Uterus (tissue), 4 donors: ENCODE results near the gene HMG20B. TPM values are rescaled to one million over a fixed set of nuclear protein-coding genes. Genes with fewer than 3 reads are reported as not detected.
"Not testable (repeated sequence)": the region's sequence is repeated elsewhere in the genome, so short reads cannot be mapped to it uniquely, and the experiment has no call there.

Experiments used
- DNase-seq, 2 donors: peaks; one replicate each; pipeline ENCODE4 v3.0.0-alpha.2; 2019 to 2020
- H3K27ac ChIP-seq, 2 donors: fragments of 200-600 bp; sonication (generic); 1 replicate in 1 of 2; 2 replicates in 1 of 2; pipeline ENCODE4 v1.5.1; 2016 to 2018
- H3K27me3 ChIP-seq, 2 donors: fragments of 200-600 bp; sonication (generic); one replicate each; pipeline ENCODE4 v1.5.1; 2018 to 2019; ENCODE audit warnings: control low read depth in 1 of 2
- H3K36me3 ChIP-seq, 2 donors: fragments of 200-600 bp; sonication (generic); one replicate each; pipeline ENCODE4 v1.5.1; 2019; ENCODE audit warnings: control low read depth in 1 of 2
- H3K4me1 ChIP-seq, 2 donors: fragments of 200-600 bp; sonication (generic); one replicate each; pipeline ENCODE4 v1.5.1; 2018 to 2019; ENCODE audit warnings: control low read depth in 1 of 2
- H3K4me3 ChIP-seq, 2 donors: fragments of 200-600 bp; sonication (generic); 1 replicate in 1 of 2; 2 replicates in 1 of 2; pipeline ENCODE4 v1.5.1; 2018 to 2019; ENCODE audit warnings: mild to moderate bottlenecking in 1 of 2
- H3K9me3 ChIP-seq, 2 donors: fragments of 200-600 bp; sonication (generic); one replicate each; pipeline ENCODE4 v1.5.1; 2019; ENCODE audit warnings: control low read depth in 1 of 2
- CTCF ChIP-seq, 4 experiments: fragments of 200-600 bp in 2 of 4; fragments of 450-650 bp in 2 of 4; sonication (generic) in 2 of 4; IDR thresholded peaks; one replicate each; pipeline ENCODE4 v1.5.1; 2016 to 2019; ENCODE audit warnings: antibody characterized with exemption in 4 of 4, mild to moderate bottlenecking in 2 of 4, moderate library complexity in 1 of 4
- POLR2A ChIP-seq, 2 donors: fragments of 450-650 bp; IDR thresholded peaks; one replicate each; pipeline ENCODE4 v1.6.1; 2016; ENCODE audit warnings: antibody characterized with exemption in 2 of 2, mild to moderate bottlenecking in 1 of 2, moderate library complexity in 1 of 2
- intact Hi-C: fragments of 100-400 bp; cut with DNase I; formaldehyde crosslinking; loops from one replicate; pipeline ENCODE4 v1.15.1; 2023; ENCODE audit warnings: low total_unique reads
- total RNA-seq, 4 donors: library from RNA; depleted of rRNA in 3 of 4; stranded (reverse); fragments of >200 nt in 3 of 4; gene quantifications; one replicate each; pipeline versions ENCODE4 v1.1.0 to v1.2.4, GENCODE V29; 2014 to 2023
- donor health status: DM: yes; HTN: yes; CAD: no.

The HMG20B gene
- total RNA-seq, 4 donors from 2014 or later = 52.9 to 232 (median 63.6) TPM

DNA sequence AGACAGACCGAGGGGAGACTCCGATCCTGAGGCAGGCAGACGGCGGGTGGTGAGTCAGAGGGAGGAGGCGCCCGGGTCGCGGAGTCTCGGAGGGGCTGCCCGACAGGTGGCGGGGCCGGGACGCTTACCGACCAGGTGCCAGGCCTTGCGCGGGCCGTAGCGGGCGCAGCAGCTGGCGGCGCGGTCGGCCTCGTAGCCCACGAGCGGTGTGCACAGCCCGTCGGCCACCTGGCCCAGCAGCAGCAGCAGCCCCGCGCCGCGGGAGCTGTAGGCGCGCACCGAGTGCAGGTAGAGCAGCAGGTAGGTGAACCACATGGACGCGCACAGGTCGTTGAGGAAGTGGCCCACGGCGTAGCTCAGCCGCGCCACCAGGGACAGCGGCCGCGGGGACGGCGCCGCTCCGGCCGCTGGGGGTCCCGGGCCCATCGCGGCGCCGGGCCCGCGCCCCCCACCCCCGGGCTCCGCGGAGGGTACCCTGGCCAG lies 15.7 kb upstream of the HMG20B start:
- H3K4me1 ChIP-seq = peaks cover 0 to 14% of the 10 kb centered on the region in 2 donors
- DNase-seq = no peak
- peak overlapping the region; percentile 2 to 52 for H3K27ac ChIP-seq
- intact Hi-C loops = loop anchor here (10.0 kb wide), 1 partner anchor 58 kb away; no protein-coding TSS in a partner anchor
- no peaks in the 10 kb centered on the region for H3K36me3 ChIP-seq
- H3K4me3 ChIP-seq = peak overlapping the region; percentile 54 to 72
- TF ChIP-seq CTCF (IDR thresholded peaks at IDR 0.05) = peak in 1 of 4 experiments; percentile 14
- no peak for TF ChIP-seq POLR2A (IDR thresholded peaks at IDR 0.05)
- no peaks in the 10 kb centered on the region for H3K9me3 ChIP-seq
- H3K27me3 ChIP-seq = no peaks in the 10 kb centered on the region

DNA sequence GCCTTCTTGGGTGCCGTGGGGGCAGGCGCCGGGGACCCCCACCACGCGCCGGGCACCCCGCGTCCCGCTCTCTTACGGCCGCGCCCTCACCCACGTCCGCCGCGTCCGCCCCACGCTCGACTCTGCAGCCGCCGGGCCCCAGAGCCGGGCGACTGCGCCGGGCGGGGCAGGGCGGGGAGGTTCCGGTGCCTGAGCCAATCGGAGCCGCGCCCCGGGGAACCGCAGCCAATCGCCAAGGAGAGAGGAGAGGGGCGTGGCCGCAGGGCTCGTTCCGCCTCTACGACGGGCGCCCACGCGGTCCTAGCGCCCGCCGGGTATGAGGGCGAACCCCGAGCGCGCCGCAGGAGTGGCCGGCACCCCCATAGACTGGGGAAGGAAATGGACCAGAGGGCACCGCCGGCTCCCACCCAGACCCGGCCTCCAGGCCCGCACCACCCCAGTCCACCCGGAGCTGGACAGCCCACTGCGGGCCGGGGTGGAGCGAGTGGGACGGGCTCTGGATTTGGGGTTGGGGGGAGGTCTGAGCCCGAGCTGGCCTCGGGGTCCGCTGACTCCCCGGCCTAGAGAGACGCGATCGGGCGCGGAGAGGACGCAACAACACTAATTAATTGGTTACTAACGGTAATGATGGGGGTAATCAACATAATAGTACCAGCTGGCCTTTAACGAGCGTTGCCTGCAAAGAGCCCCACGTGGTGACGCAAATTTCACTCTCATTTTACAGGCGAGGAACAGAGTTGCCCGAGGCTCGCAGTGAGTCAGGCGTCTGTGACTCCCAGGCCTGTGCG lies 15.1 kb upstream of the HMG20B start, which contains the start of gene MFSD12:
Gene MFSD12, minus strand, starts transcription at position 126 of the 788 bp plus-strand sequence. CDS start 183 bp downstream, outside the sequence.
- TF ChIP-seq CTCF (IDR thresholded peaks at IDR 0.05) (peak in 2 of 4 experiments; percentile 23 to 35), POLR2A (IDR thresholded peaks at IDR 0.05) (peak; percentile 78 to 81)
- Histone ChIP-seq H3K27me3 (no peaks in the 10 kb centered on the region), H3K4me3 (peak within 1 kb of the TSS; percentile 54 to 72), H3K27ac (peak within 1 kb of the TSS; percentile 65 to 73), H3K4me1 (peaks cover 0 to 14% of the 10 kb centered on the region in 2 donors), H3K36me3 (no peaks in the 10 kb centered on the region), H3K9me3 (no peaks in the 10 kb centered on the region)
- intact Hi-C loops = loop anchor here (10.0 kb wide), 1 partner anchor 57 kb away; no protein-coding TSS in a partner anchor
- DNase-seq = peak; percentile 91 to 95

GRCh38 chr19:3563709-3564524 lies 8.8 kb upstream of the HMG20B start:
- Histone ChIP-seq H3K36me3 (no peaks in the 10 kb centered on the region), H3K27ac (no peak overlapping the region), H3K27me3 (no peaks in the 10 kb centered on the region), H3K9me3 (no peaks in the 10 kb centered on the region), H3K4me1 (no peaks in the 10 kb centered on the region), H3K4me3 (no peak overlapping the region)
- TF ChIP-seq POLR2A (IDR thresholded peaks at IDR 0.05) = no peak
- TF ChIP-seq CTCF (IDR thresholded peaks at IDR 0.05) = no peak
- DNase-seq = no peak
- intact Hi-C loops = no loop called here

- H3K36me3 ChIP-seq = no peaks in the 10 kb centered on the region
- no peak overlapping the region for H3K27ac ChIP-seq
- no peaks in the 10 kb centered on the region for H3K27me3 ChIP-seq
- no peak overlapping the region for H3K4me3 ChIP-seq
- no peaks in the 10 kb centered on the region for H3K4me1 ChIP-seq
- no peak for DNase-seq
- intact Hi-C loops = no loop called here
- no peaks in the 10 kb centered on the region for H3K9me3 ChIP-seq
- TF ChIP-seq POLR2A (IDR thresholded peaks at IDR 0.05) (no peak), CTCF (IDR thresholded peaks at IDR 0.05) (no peak)
Measured at GRCh38 chr19:3565139-3565538, 7.6 kb upstream of the HMG20B start.

DNA sequence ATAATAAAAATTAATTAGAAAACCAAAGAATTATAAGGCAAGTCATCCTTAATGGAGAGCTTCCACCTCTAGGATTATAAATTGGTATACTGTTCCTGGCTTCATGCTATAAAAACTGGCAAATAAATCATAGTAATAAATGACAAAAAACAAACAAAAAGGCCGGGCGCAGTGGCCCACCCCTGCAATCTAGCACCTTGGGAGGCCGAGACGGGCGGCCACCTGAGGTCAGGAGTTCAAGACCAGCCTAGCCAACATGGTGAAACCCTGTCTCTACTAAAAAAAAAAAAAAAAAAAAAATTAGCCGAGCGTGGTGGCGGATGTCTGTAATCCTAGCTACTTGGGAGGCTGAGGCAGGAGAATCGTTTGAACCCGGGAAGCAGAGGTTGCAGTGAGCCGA lies 2.7 kb upstream of the HMG20B start:
- H3K36me3 ChIP-seq, H3K4me3 ChIP-seq, DNase-seq, H3K4me1 ChIP-seq, H3K27me3 ChIP-seq, intact Hi-C loops, H3K27ac ChIP-seq, H3K9me3 ChIP-seq: not testable (repeated sequence)
